Activated T-helper 9 cell treated with anti-CD3 and anti-CD28 coated beads, Interleukin-2, amount 50 U/mL, for 16 hours (primary cell): Measurements from ENCODE around the gene SPRING1.

Source experiments
- DNase-seq: peaks from one replicate; pipeline ENCODE4 v3.0.0-alpha.2; 2020; ENCODE audit warnings: low read depth

Gene SPRING1

GRCh38 chr12:116708826-116709756 is 28.8 kb downstream of the SPRING1 start:
- DNase-seq = peak; percentile 4

- DNase-seq = no peak
These were observed 30.1 kb downstream of the SPRING1 start for GRCh38 chr12:116707751-116708150.

GRCh38 chr12:116703214-116703795 is 34.6 kb downstream of the SPRING1 start:
- DNase-seq = peak; percentile 43

GRCh38 chr12:116701432-116701831 is 36.4 kb downstream of the SPRING1 start:
- DNase-seq = no peak

GRCh38 chr12:116700066-116700465 is 37.8 kb downstream of the SPRING1 start:
- no peak for DNase-seq

- DNase-seq = no peak
These were observed 39.3 kb downstream of the SPRING1 start for GRCh38 chr12:116698554-116699075.

GRCh38 chr12:116698116-116698515 is 39.8 kb downstream of the SPRING1 start:
- DNase-seq = no peak

- DNase-seq = no peak
These were observed 40.2 kb downstream of the SPRING1 start for GRCh38 chr12:116697716-116698115.

GRCh38 chr12:116697305-116697704 is 40.6 kb downstream of the SPRING1 start:
- DNase-seq = no peak

- no peak for DNase-seq
These were observed 42.5 kb downstream of the SPRING1 start for GRCh38 chr12:116695464-116695725.

GRCh38 chr12:116694653-116695463 is 43.0 kb downstream of the SPRING1 start:
- DNase-seq = no peak

- no peak for DNase-seq
These were observed 44.3 kb downstream of the SPRING1 start for GRCh38 chr12:116693286-116694227.

GRCh38 chr12:116692605-116693004 is 45.3 kb downstream of the SPRING1 start:
- no peak for DNase-seq

GRCh38 chr12:116691636-116692035 is 46.2 kb downstream of the SPRING1 start:
- DNase-seq = no peak

GRCh38 chr12:116691205-116691604 is 46.7 kb downstream of the SPRING1 start:
- DNase-seq = no peak

GRCh38 chr12:116689979-116690744 is 47.7 kb downstream of the SPRING1 start:
- DNase-seq = no peak

GRCh38 chr12:116689521-116689920 is 48.3 kb downstream of the SPRING1 start:
- DNase-seq = no peak
